Stimulated activated CD4-positive, alpha-beta T cell treated with anti-CD3 and anti-CD28 coated beads, TNF-alpha, amount 100 ng/mL, for 24 hours (primary cell): ENCODE results near the gene CHIA.

Experiments used
- DNase-seq, 3 experiments: peaks; one replicate each; pipeline ENCODE4 v3.0.0-alpha.2; 2020; ENCODE audit warnings: low read depth in 3 of 3

CHIA gene

GRCh38 chr1:111366256-111366655 lies 75.6 kb downstream of the CHIA start:
- DNase-seq = no peak

- DNase-seq = no peak
Observed at GRCh38 chr1:111369177-111369576, 78.5 kb downstream of the CHIA start.

- no peak for DNase-seq
Observed at GRCh38 chr1:111369645-111370044, 79.0 kb downstream of the CHIA start.
